Uterus (tissue), 2 donors: ENCODE measurements around the gene TBC1D16.

Experiments used
- POLR2A ChIP-seq, 2 donors: fragments of 450-650 bp; IDR thresholded peaks; one replicate each; pipeline ENCODE4 v1.6.1; 2016; ENCODE audit warnings: antibody characterized with exemption in 2 of 2, mild to moderate bottlenecking in 1 of 2, moderate library complexity in 1 of 2
- TF ChIP-seq, protein P1 (sequence below), 4 experiments: fragments of 200-600 bp in 2 of 4; fragments of 450-650 bp in 2 of 4; sonication (generic) in 2 of 4; IDR thresholded peaks; one replicate each; pipeline ENCODE4 v1.5.1; 2016 to 2019; ENCODE audit warnings: antibody characterized with exemption in 4 of 4, mild to moderate bottlenecking in 2 of 4, moderate library complexity in 1 of 4

DNA sequence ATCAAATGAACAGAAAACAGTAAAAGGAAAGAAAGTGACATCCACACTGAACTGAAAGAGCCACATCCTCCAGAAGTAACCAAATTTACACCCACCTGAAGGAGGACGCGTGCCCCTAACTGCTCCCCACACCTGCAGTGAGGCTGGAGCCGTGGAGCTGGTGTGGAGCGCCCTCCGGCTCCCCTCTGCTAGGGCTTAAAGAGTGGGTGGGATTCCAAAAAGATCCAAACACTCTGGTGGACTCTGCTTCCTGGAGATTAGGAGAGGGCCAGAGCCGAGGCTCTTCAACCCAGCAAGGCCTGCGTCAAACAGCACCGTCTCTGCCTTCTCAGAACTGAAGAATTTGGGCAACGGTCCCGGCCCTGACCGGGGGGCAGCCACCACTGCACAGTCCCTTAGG lies 16.0 kb upstream of the TBC1D16 start:
- TF ChIP-seq POLR2A (IDR thresholded peaks at IDR 0.05): no peak
- TF ChIP-seq, protein P1, sequence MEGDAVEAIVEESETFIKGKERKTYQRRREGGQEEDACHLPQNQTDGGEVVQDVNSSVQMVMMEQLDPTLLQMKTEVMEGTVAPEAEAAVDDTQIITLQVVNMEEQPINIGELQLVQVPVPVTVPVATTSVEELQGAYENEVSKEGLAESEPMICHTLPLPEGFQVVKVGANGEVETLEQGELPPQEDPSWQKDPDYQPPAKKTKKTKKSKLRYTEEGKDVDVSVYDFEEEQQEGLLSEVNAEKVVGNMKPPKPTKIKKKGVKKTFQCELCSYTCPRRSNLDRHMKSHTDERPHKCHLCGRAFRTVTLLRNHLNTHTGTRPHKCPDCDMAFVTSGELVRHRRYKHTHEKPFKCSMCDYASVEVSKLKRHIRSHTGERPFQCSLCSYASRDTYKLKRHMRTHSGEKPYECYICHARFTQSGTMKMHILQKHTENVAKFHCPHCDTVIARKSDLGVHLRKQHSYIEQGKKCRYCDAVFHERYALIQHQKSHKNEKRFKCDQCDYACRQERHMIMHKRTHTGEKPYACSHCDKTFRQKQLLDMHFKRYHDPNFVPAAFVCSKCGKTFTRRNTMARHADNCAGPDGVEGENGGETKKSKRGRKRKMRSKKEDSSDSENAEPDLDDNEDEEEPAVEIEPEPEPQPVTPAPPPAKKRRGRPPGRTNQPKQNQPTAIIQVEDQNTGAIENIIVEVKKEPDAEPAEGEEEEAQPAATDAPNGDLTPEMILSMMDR (IDR thresholded peaks at IDR 0.05): no peak
